ENCODE measurements around the gene UBE2D1.

The UBE2D1 gene

DNA sequence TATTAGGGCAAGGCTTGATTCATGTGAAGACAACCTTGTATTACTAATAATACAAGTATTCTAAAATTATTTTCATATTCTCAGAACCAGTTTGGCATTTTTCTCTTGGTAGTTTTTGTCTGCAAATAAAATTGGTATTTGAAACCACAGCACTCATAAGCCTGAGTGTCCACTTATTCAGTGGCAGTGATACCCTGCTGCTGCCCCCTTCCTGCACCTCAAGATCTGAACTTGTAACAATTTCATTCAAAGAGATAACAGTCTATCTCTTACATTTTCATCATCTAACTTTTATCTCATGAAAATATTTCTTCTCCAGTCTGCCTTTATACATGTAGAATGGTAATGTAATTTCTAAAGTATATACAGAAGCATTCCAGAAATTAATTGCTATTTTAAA is 59.7 kb downstream of the UBE2D1 start:
- TF ChIP-seq CTCF (IDR thresholded peaks at IDR 0.05; ENCODE audit: extremely low read depth, missing control alignments), result no peak
- no peak for DNase-seq (ENCODE audit: low spot score)

DNA sequence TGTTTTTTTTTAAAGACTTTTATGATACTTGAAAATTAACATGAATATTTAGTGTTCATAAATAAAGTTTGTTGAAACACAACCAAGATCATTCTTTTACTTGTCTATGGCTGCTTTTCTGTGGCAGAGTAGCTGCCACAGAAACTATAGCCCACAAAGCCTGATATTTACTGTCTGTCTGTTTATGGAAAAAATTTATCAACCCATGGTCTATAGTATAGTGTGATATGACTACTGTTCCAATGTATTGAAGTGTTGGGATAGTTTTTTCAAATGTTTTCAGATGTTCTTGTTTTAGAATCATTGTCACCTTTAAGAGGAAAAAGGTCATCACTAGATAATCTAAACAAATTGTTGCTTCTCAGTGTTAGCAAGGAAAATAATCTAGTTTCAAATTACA is 61.3 kb downstream of the UBE2D1 start:
- TF ChIP-seq CTCF (IDR thresholded peaks at IDR 0.05; ENCODE audit: extremely low read depth, missing control alignments), result no peak

GRCh38 chr10:58397830-58398229 is 63.0 kb downstream of the UBE2D1 start:
- no peak for DNase-seq (ENCODE audit: low spot score)
- no peak for TF ChIP-seq CTCF (IDR thresholded peaks at IDR 0.05; ENCODE audit: extremely low read depth, missing control alignments)

More for the DNA sequence above, 61.3 kb downstream of the UBE2D1 start:
- no peak for DNase-seq (ENCODE audit: low spot score)

DNA sequence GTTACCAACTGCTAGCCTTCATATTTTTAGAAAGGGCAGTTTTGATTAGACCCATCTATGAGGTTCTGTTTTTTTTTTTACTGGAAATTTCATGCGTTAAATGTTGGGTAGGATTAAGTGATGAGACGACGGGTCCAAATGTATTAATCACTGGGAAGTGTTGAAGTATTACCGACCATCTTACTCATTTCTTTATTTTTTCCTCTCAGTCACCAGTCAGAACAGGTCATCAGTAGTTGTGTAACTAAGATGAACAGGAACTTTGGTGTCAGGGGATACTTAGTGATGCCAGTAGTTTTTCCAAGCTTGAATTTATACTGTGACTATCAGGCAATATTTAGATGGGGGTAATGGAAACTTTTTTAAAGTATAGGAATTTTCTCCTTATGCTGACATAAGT is 64.6 kb downstream of the UBE2D1 start:
- DNase-seq (ENCODE audit: low spot score), result no peak
- TF ChIP-seq CTCF (IDR thresholded peaks at IDR 0.05; ENCODE audit: extremely low read depth, missing control alignments), result no peak

DNA sequence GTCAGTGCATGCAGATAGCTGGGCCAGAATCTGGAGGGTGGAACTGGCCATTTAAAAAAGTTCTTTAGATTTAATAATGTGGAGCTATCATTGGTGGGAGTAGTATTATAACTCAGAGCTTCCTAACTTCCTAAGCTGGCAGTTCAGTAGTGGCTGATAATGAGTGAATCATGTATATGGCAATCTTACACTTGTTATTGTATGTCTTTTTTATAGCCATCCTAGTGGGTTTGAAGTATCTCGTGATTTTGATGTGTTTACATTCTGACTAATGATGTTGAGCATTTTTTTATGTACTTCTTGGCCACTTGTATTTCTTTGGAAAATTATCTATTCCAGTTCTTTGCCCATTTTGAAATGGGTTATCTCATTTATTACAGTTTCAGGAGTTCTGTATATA is 65.8 kb downstream of the UBE2D1 start:
- DNase-seq (ENCODE audit: low spot score), result no peak
- TF ChIP-seq CTCF (IDR thresholded peaks at IDR 0.05; ENCODE audit: extremely low read depth, missing control alignments), result no peak

DNA sequence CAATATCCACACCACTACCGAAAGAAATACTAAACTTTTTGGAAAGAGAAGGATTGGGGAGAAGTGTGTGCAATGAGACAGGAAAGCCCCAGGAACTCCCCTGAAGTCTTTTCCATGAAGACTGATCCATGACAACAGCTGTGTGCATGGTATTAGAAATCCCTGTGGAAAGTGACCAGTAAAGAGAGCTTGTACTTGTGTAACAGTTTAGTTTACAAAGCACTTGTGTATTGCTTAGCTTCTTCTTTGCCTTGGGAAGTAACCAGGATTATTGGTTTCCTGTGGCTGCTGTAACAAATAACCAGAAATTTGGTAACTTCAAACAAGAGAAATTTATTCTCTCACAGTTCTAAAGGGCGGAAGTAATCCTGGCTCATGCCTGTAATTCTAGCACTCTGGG is 69.2 kb downstream of the UBE2D1 start:
- TF ChIP-seq CTCF (IDR thresholded peaks at IDR 0.05; ENCODE audit: extremely low read depth, missing control alignments), result no peak
- DNase-seq (ENCODE audit: low spot score), result no peak

DNA sequence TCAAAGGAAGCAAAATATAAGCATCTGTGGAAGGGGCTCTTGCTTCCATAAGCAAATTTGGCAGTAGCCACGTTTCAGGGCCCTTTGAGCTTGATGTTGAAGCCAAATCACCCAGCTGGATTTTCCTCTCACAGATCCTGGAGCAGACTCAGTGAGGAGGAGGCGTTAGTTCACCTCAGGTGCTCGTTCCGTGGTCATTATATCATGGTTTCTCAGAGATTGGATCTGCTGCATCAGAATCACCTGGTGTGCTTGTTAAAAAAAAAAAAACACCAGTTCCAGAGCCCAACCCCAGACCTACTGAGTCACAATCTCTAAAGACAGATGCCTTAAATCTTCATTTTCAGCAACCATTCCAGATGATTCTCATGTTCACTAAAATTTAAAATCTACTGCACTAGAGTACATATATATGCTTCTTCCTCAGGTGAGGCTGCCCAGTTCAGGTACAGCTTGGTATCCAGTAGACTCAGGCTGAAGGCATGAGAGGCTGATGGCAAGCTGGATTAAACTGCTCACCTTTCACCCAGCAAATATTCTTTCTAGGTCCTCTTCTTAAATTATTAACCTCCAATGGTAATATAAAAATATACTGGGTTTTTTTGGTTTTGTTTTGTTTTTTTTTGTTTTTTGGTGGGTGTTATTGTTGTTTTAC is 75.3 kb downstream of the UBE2D1 start:
- no peak for DNase-seq (ENCODE audit: low spot score)
- TF ChIP-seq CTCF (IDR thresholded peaks at IDR 0.05; ENCODE audit: extremely low read depth, missing control alignments), result no peak
